Urinary bladder (tissue), 4 donors: Measurements from ENCODE around the gene ZNF829. TPM values are rescaled to one million over a fixed set of nuclear protein-coding genes. Genes with fewer than 3 reads are reported as not detected.
A peak's percentile ranks its signal among the peaks of the same experiment; 100 is the strongest.

ENCODE experiments used
- DNase-seq: peaks from one replicate; pipeline ENCODE4 v3.0.0-alpha.2; 2015; ENCODE audit errors: extremely low spot score
- H3K27ac ChIP-seq: one replicate; pipeline ENCODE4 v1.5.1; 2013; ENCODE audit warnings: low read depth, mild to moderate bottlenecking, moderate library complexity
- H3K36me3 ChIP-seq: one replicate; pipeline ENCODE4 v1.6.1; 2013; ENCODE audit warnings: mild to moderate bottlenecking, moderate library complexity; ENCODE audit not compliant: insufficient read depth
- H3K4me1 ChIP-seq: one replicate; pipeline ENCODE4 v1.6.1; 2013; ENCODE audit warnings: mild to moderate bottlenecking, moderate library complexity; ENCODE audit not compliant: insufficient read depth
- H3K4me3 ChIP-seq: one replicate; pipeline ENCODE4 v1.5.1; 2013; ENCODE audit warnings: low read depth, low read length
- WGBS: extraction: QIAGEN DNeasy Blood & Tissue Kit; methylation state at CpG from one replicate; pipeline ENCODE4 v1.1.7; 2013; 5-methylcytosine and 5-hydroxymethylcytosine counted together
- polyA plus RNA-seq: library from polyadenylated mRNA; stranded (reverse); fragments of 200-250 nt; gene quantifications from one replicate; pipeline ENCODE4 v1.2.3, GENCODE V29; 2013
- small RNA-seq: library from RNA; depleted of rRNA; stranded (forward); fragments of <200 nt; gene quantifications from one replicate; pipeline ENCODE3, GENCODE V24; 2014
- total RNA-seq: library from RNA; depleted of rRNA; stranded (reverse); fragments of >200 nt; gene quantifications from one replicate; pipeline ENCODE4 v1.2.3, GENCODE V29; 2014
- donor health status: healthy with polysubstance abuse.
- donor health status: healthy.

The ZNF829 gene
- total and polyA plus RNA-seq, 2 donors: 1.8 to 9.8 TPM

- no peaks in the 10 kb centered on the region for H3K36me3 ChIP-seq
- H3K4me3 ChIP-seq: peak within 1 kb of the TSS; percentile 78
- H3K4me1 ChIP-seq: no peaks in the 10 kb centered on the region
- DNase-seq: peak; percentile 96
- under 1% methylated on average over 43 of the region's 43 CpGs for WGBS
- H3K27ac ChIP-seq: peak within 1 kb of the TSS; percentile 87
Observed at GRCh38 chr19:36850559-36851442, 65.3 kb downstream of the ZNF829 start, which contains the start of gene ZNF345. TSS of gene ZNF345 (plus strand) at chr19:36850876. CDS start at chr19:36876831, 25,955 bp downstream.

GRCh38 chr19:36849701-36850558 is 66.2 kb downstream of the ZNF829 start:
- peak; percentile 90 for DNase-seq
- WGBS: under 1% methylated on average over 36 of the region's 36 CpGs
- Histone ChIP-seq H3K36me3 (no peaks in the 10 kb centered on the region), H3K4me3 (peak overlapping the region; percentile 78), H3K4me1 (no peaks in the 10 kb centered on the region), H3K27ac (peak overlapping the region; percentile 87)

GRCh38 chr19:36847968-36848367 is 68.1 kb downstream of the ZNF829 start:
- H3K27ac ChIP-seq: no peak overlapping the region

GRCh38 chr19:36838784-36839324 is 77.2 kb downstream of the ZNF829 start:
- Histone ChIP-seq H3K36me3 (peaks cover 2% of the 10 kb centered on the region), H3K4me3 (peak overlapping the region; percentile 76), H3K4me1 (peaks cover 2% of the 10 kb centered on the region), H3K27ac (no peak overlapping the region)
- no peak for DNase-seq
- WGBS: 9% methylated on average over 12 of the region's 12 CpGs

More at GRCh38 chr19:36847968-36848367, 68.1 kb downstream of the ZNF829 start:
- no peaks in the 10 kb centered on the region for H3K4me1 ChIP-seq
- WGBS: 86% methylated on average over 1 of the region's 1 CpG
- DNase-seq: no peak
- peaks cover 2% of the 10 kb centered on the region for H3K36me3 ChIP-seq
- H3K4me3 ChIP-seq: no peak overlapping the region

Small RNA genes lying within 50 kb of the gene (small RNA-seq; reads per million reads assigned to genes)
- not detected for gene RF00019

Other genes with a start within 250 kb of the ZNF829 start
- 19.9 TPM for gene ZNF461, start 249.5 kb downstream of the ZNF829 start, total RNA-seq
- 4.7 TPM for gene ZNF461, start 249.5 kb downstream of the ZNF829 start, polyA plus RNA-seq
- 22.9 TPM for gene ZNF567, start 228.7 kb downstream of the ZNF829 start, total RNA-seq
- gene ZNF567, start 228.7 kb downstream of the ZNF829 start, polyA plus RNA-seq: 5.2 TPM
- gene ZNF850, start 143.5 kb downstream of the ZNF829 start, total RNA-seq: 10.8 TPM
- gene ZNF850, start 143.5 kb downstream of the ZNF829 start, polyA plus RNA-seq: 1.0 TPM
- 20.1 TPM for gene ZNF790, start 77.9 kb downstream of the ZNF829 start, total RNA-seq
- 4.1 TPM for gene ZNF790, start 77.9 kb downstream of the ZNF829 start, polyA plus RNA-seq
- 16.2 TPM for gene ZNF345, start 65.4 kb downstream of the ZNF829 start, total RNA-seq
- gene ZNF345, start 65.4 kb downstream of the ZNF829 start, polyA plus RNA-seq: 4.4 TPM
- 28.4 TPM for gene ZNF568, start within 50 bp of the ZNF829 start, total RNA-seq
- 9.3 TPM for gene ZNF568, start within 50 bp of the ZNF829 start, polyA plus RNA-seq
- gene ZNF420, start 162.1 kb upstream of the ZNF829 start, total RNA-seq: 27.3 TPM
- 6.0 TPM for gene ZNF420, start 162.1 kb upstream of the ZNF829 start, polyA plus RNA-seq